ENCODE results near the gene PDZD7.

PDZD7 gene

DNA sequence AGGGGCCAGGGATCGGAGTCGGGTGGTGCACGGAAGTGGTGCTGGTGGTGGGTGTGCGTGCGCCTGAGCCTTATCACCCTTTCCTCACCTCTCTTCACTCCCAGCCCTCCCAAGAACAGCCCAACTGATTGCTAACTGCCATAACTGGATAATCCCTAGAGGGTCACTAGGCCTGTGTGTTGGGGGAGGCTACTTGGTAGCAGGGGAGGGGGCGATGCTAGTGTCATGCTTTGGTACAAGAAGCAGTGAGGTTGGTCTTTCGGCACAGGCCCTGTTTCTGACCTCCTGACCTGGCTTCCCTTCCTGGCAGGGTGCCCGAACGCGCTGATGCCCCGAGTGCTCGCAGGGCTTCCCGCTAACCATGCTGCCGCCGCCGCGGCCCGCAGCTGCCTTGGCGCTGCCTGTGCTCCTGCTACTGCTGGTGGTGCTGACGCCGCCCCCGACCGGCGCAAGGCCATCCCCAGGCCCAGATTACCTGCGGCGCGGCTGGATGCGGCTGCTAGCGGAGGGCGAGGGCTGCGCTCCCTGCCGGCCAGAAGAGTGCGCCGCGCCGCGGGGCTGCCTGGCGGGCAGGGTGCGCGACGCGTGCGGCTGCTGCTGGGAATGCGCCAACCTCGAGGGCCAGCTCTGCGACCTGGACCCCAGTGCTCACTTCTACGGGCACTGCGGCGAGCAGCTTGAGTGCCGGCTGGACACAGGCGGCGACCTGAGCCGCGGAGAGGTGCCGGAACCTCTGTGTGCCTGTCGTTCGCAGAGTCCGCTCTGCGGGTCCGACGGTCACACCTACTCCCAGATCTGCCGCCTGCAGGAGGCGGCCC, 31.5 kb upstream of the PDZD7 start:
- DNase-seq (ENCODE audit: low read depth): peak; percentile 89
- peak overlapping the region; percentile 97 for H3K4me3 ChIP-seq (ENCODE audit: low read depth, low read length)

DNA sequence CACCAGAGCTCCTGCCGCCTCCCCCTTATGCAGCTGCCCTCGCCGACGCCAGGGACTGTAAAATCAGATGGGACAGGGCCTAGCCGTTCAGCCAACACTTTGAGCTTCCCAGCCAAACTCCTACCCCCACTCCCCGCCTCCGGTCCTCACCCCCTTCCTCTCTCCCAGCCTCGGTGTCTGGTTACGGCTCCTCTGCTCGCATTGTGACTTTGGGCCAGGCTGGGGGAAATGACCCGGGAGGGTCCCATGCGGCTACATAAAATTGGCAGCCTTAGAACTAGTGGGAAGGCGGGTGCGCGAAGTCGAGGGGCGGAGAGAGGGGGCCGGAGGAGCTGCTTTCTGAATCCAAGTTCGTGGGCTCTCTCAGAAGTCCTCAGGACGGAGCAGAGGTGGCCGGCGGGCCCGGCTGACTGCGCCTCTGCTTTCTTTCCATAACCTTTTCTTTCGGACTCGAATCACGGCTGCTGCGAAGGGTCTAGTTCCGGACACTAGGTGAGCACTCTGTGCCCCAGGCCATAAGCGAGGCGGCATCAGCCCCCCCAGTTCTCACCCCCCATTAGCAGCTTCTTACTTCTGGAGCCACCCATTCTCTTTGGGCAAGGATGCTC, 30.8 kb upstream of the PDZD7 start, which contains the start of gene KAZALD1:
Gene KAZALD1, plus strand, starts transcription at position 366 of the 608 bp plus-strand sequence. CDS start 604 bp downstream, outside the sequence.
- no peak for DNase-seq (ENCODE audit: low read depth)
- H3K4me3 ChIP-seq (ENCODE audit: low read depth, low read length): peak within 1 kb of the TSS; percentile 97
- TF ChIP-seq, protein P1, sequence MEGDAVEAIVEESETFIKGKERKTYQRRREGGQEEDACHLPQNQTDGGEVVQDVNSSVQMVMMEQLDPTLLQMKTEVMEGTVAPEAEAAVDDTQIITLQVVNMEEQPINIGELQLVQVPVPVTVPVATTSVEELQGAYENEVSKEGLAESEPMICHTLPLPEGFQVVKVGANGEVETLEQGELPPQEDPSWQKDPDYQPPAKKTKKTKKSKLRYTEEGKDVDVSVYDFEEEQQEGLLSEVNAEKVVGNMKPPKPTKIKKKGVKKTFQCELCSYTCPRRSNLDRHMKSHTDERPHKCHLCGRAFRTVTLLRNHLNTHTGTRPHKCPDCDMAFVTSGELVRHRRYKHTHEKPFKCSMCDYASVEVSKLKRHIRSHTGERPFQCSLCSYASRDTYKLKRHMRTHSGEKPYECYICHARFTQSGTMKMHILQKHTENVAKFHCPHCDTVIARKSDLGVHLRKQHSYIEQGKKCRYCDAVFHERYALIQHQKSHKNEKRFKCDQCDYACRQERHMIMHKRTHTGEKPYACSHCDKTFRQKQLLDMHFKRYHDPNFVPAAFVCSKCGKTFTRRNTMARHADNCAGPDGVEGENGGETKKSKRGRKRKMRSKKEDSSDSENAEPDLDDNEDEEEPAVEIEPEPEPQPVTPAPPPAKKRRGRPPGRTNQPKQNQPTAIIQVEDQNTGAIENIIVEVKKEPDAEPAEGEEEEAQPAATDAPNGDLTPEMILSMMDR (IDR thresholded peaks at IDR 0.05; ENCODE audit: low read depth, low read length): no peak
- TF ChIP-seq MYC (IDR thresholded peaks at IDR 0.05; ENCODE audit: low read depth, low read length): peak; percentile 29

More for the DNA sequence above, 31.5 kb upstream of the PDZD7 start:
- TF ChIP-seq, protein P2, sequence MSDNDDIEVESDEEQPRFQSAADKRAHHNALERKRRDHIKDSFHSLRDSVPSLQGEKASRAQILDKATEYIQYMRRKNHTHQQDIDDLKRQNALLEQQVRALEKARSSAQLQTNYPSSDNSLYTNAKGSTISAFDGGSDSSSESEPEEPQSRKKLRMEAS (IDR thresholded peaks at IDR 0.05; ENCODE audit: low read depth, low read length): no peak; the same call in 1 of the 2 replicates
- TF ChIP-seq POLR2A (IDR thresholded peaks at IDR 0.05; ENCODE audit: extremely low read depth, insufficient read length) (peak; percentile 19), MYC (IDR thresholded peaks at IDR 0.05; ENCODE audit: low read depth, low read length) (peak; percentile 31; the same call in 1 of the 2 replicates)
- TF ChIP-seq, protein P1 (IDR thresholded peaks at IDR 0.05; ENCODE audit: low read depth, low read length): peak; percentile 16

DNA sequence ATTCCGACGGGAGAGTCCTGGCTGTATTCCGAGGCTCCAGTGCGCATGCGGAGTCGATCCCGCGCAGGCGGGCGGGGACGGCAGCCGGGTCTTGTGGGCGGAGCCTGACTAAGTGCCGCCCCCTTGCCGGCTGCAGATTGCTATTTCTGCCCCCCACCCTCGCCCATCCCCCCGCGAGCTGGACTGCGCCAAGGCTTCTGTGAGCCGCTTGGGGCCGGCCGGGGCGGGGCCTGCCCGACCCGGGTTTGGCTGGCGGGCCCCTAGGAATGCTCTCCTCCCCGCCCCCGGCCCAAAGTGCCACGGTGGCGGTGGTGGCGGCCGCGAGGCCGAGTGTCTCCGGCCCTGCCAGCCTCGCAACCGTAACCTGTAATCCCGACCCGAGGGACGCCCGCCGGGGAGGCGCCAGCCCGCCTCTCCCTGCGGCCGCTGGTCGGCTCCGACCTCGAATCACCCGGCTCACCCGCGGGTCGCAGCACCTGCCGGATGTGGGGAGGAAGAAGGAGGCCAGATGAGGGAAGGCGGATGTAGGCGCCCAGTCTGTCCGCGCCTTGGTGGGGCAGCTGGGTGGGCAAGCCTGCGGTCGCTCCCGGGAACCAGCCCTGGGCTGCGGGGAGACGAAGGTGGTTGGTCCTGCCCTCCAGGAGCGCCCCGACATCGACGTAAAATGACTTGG, 30.2 kb upstream of the PDZD7 start:
- TF ChIP-seq, protein P1 (IDR thresholded peaks at IDR 0.05; ENCODE audit: low read depth, low read length): no peak
- peak; percentile 17; the same call in 1 of the 2 replicates for TF ChIP-seq MYC (IDR thresholded peaks at IDR 0.05; ENCODE audit: low read depth, low read length)
- TF ChIP-seq, protein P2 (IDR thresholded peaks at IDR 0.05; ENCODE audit: low read depth, low read length): peak; percentile 26
- peak; percentile 49 for TF ChIP-seq POLR2A (IDR thresholded peaks at IDR 0.05; ENCODE audit: extremely low read depth, insufficient read length)
- DNase-seq (ENCODE audit: low read depth): peak; percentile 96
- H3K4me3 ChIP-seq (ENCODE audit: low read depth, low read length): peak overlapping the region; percentile 97

DNA sequence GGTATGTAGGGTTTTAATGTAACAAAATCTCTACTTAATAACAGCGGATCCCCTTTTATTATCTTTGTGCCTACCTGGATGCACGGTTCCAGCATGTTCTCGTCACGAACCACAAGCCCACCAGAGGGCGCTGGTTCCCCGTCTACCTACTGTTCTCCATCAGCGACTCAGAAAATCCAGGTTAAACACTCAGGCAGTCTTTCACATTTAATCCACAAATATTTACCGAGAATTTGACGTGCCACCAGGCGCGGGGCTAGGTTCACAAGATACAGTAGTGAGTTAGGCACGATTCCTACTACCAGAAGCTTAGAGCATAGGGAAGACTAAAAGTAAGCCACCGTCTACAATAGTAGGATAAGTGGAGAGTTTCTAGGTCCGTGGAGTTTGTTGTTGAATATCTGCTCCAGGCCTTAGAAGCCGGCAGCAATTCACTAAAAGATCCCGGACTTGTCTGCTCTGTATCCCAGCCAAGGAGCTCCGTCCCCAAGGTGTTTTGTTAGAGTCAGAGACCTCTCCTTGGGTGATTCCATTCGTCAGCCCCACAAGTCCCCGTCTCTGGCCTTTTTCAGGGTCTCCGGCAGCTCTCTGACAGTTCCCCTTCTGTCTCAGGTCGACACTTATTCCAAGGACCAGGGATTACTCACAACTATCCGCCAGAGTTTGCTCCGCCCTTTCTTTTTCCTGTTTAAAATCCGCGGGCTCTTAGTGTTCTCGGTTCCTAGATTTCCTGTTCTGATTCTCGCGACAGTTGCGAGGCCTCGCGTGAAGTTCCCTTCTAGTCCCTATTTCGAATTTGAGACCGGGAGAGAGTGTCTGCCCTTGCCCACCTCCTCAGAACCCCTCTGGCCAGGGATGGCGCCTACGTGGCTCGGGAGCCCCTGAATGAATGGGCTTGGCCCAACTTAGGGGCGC, 29.4 kb upstream of the PDZD7 start:
- H3K4me3 ChIP-seq (ENCODE audit: low read depth, low read length): peak overlapping the region; percentile 97
- DNase-seq (ENCODE audit: low read depth): peak; percentile 95
- TF ChIP-seq, protein P1 (IDR thresholded peaks at IDR 0.05; ENCODE audit: low read depth, low read length): peak; percentile 93
- TF ChIP-seq POLR2A (IDR thresholded peaks at IDR 0.05; ENCODE audit: extremely low read depth, insufficient read length) (no peak), MYC (IDR thresholded peaks at IDR 0.05; ENCODE audit: low read depth, low read length) (peak; percentile 34; the same call in 1 of the 2 replicates)
- TF ChIP-seq, protein P2 (IDR thresholded peaks at IDR 0.05; ENCODE audit: low read depth, low read length): peak; percentile 64

Data from NB4 (cell line).